HG03066 (cell line): ENCODE results near the gene MECR.
"Not testable (repeated sequence)": the region's sequence is repeated elsewhere in the genome, so short reads cannot be mapped to it uniquely, and the experiment has no call there.

Experiments
- ATAC-seq: cut with Tn5 transposase; IDR thresholded peaks from one replicate; pipeline ENCODE4 v1.9.1; 2021; ENCODE audit warnings: low read depth; ENCODE audit not compliant: unreplicated experiment

The MECR gene

DNA sequence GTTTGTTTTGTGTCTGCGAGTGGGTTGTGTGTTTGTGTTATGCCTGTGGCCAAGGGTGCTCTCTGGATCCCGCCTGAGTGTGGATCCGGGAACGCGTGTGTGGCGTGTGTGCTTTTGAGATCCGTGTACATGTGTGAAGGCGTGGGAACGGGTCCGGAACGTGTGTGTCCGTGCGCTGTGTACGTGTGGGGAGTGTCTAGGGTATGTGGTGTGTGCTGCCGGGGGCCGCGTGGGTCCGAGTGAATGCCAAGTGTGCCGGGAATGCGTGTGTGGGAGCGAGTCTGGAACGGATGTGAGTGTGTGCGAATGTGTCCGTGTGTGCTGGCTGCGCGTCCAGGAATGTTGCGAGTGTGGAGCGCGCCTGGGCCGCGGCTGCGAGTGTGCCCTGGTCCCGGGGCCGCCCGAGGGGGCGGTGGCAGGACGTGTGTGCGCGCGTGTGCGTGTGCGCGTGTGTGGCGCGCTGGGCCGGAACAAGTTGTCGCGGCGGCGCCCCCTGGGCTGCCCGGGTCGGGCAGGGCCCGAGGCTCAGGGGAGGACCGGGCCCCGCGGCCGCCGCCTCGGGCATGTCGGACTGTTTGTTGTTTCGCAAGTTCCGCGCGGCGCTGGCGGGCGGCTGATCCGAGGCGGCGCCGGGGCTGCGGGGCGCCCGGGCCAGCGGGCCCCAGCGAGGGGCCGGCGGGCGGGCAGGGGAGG lies 6.5 kb upstream of the MECR start:
- no peak for ATAC-seq

DNA sequence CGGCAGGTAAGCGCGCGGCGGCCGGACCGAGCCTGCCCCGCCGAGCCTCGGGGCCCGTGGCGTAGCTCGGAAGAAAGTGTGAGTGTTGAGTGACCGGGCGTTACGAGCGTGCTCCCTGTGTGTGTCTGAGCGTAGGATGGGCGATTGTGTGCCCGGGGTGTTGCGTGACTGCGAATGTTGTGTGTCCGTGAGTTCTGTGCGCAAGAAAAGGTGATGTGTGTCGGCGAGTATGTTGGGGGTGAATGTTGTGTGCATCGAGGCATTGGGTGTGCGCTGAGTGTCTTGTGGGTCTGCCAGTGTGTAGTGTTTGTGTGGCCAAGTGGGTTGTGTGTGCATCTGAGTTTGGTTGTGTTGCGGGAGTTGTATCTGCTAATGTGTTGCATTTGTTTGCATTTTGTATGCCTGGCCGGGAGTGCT lies 6.0 kb upstream of the MECR start:
- no peak for ATAC-seq

GRCh38 chr1:29235955-29236711 lies 5.4 kb upstream of the MECR start, which contains the start of gene PTPRU:
TSS of gene PTPRU (plus strand) at chr1:29236522. CDS start at chr1:29236645, 123 bp downstream.
- ATAC-seq = peak; percentile 48

DNA sequence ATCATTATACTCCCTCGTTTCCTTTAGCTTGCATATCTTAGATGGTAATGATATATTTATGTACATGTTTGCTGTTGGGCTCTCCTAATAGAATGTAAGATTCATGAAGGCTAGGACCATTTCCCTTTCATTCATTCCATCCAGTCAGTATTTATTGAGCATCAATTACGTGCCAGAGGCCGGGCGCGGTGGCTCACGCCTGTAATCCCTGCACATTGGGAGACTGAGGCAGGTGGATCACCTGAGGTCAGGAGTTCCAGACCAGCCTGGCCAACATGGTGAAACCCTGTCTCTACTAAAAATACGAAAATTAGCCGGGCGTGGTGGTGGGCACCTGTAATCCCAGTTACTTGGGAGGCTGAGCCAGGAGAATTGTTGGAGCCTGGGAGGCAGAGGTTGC lies 4.1 kb upstream of the MECR start:
- ATAC-seq = not testable (repeated sequence)

DNA sequence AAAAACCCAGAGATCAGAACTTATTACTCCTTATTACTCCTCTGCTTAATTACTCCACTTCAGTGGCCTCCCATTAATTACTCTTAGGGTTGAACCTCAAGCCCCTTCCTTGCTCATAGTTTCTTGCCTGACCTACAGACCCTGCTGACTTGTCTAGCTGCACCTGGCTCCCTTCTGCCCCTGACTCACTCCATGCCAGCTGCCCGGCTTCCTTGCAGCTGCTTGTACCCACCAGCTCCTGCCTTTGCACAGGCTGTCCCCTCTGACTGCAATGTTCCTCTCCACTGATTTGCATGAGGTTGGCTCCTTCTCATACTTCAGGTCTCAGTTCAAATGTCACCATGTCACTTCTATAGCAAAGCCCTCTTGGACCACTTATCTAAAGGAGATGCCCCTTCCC lies 3.7 kb upstream of the MECR start:
- ATAC-seq = no peak

- ATAC-seq = no peak
Measured at GRCh38 chr1:29233693-29234092, 3.0 kb upstream of the MECR start.

GRCh38 chr1:29232387-29232786 lies 1.7 kb upstream of the MECR start:
- no peak for ATAC-seq

DNA sequence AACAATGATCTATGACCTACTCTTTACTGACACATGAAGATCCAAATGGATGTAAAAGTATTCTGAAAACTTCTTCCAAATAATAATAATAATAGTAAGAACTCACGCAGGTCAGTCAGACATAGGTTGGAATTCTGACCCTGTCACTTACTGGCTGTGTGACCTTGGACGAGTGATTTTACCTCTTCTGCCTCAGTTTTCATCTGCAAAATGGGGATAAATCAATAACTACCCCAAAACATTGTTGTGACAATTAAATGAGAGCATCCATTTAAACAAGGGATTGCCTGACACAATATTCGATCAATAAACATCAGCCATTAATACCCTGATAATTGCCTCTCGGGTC lies 556 bp downstream of the MECR start:
- no peak for ATAC-seq

GRCh38 chr1:29227511-29227910 lies 3.2 kb downstream of the MECR start:
- ATAC-seq = no peak

GRCh38 chr1:29225361-29225760 lies 5.4 kb downstream of the MECR start:
- ATAC-seq = no peak

DNA sequence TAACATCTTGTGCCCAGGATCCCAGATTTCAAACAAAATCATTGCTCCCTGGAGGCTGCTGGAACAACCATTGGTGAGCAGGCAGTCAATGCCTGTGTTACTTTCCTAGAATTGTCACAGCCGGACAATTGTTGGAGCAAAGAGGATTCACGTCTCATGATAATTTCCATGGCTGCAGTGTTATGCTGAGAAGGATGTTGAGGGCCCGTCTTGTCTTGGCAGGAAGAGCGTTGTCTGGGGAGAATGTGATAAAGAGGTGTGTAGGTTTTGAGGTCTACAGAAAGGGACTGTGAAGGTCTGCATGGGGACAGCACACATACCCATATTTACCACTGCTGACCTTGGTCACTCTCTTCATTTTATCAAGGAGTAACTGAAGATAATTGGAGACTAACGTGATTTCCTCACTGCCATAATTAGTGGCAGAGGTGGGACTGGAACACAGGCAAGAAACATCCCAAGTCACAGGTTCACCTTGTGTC lies 6.3 kb downstream of the MECR start:
- ATAC-seq = no peak

- ATAC-seq = no peak
Measured at GRCh38 chr1:29223521-29223920, 7.2 kb downstream of the MECR start.

DNA sequence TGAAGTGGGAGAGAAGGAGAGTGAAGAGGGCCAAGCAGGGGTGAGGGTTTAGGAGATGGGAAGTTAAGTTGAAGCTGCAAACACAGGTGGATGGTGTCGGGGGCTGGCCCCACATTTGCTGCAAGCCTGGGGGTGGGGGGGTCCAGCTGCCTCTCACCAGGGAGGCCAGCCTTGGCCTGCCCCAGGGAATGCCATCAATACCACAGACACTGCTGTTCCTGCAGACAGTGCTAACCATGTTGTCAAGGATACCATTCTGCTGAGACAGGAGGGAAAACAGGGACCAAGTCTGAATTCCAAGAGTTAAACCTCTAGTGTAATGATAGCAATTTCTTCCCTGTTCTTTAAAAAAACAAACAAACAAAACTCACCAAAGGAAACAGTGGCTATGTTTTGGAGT lies 8.0 kb downstream of the MECR start:
- ATAC-seq = no peak

DNA sequence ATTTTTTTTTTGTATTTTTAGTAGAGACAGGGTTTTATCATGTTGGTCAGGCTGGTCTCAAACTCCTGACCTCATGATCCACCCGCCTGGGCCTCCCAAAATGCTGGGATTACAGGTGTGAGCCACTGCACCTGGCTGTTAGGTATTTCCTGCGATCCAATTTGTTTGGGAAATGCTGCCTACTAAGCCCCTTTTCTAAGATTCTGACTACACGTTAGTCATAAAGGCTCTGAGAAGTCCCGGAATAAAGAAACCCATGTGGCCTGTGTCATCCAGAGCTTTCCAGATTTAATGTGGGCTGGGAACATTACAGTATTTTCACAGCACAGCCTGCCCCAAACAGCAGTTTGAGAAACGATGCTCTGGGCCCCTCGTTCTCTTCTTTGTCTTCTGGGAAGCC lies 8.5 kb downstream of the MECR start:
- not testable (repeated sequence) for ATAC-seq

GRCh38 chr1:29221296-29221695 lies 9.4 kb downstream of the MECR start:
- no peak for ATAC-seq

DNA sequence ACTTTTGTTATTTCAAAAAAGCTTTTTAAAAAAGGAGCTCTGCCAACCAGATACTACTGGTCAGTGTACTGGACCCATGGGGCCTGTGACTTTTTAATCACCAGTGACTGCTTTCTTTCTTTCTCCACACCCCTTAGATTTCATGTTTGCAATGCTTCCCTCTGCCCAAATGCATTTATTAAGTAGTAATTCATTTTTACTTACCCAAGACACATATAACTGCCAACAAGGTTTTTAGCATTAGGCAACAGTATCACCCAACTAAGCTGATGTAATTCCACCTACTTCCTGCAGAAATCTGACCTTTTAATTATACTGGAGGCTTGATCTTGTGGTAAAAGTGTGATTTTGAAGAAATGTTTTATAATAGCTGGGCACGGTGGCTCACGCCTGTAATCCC lies 12.5 kb downstream of the MECR start:
- no peak for ATAC-seq

DNA sequence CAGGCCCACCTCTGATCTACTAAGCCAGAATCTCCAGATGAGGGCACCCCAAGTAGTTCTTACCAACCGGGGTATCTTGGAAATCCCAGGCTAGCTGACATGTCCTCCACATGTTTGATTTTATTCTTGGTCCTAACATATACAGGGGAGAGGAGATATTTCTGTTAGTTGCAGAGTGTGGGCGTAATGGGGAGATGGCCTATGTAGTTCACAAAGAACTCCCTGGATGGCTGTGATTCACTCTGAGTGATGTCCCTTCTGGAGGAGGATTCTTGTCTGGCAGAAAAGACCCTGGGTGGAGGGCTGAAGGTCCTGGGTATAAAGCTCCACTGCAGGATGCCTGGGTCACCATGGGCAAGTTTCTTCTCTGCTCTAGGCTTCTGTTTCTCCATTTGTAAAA lies 13.1 kb downstream of the MECR start:
- ATAC-seq = no peak

- ATAC-seq = no peak
Measured at GRCh38 chr1:29213055-29213454, 17.7 kb downstream of the MECR start.

- no peak for ATAC-seq
Measured at GRCh38 chr1:29211086-29212030, 19.4 kb downstream of the MECR start.

- ATAC-seq = peak; percentile 72
Measured at GRCh38 chr1:29210278-29211085, 20.3 kb downstream of the MECR start.
